Putamen (tissue), 1 donor: Measurements from ENCODE around the gene CRYL1.

ENCODE experiments used
- DNase-seq: peaks from one replicate; pipeline ENCODE4 v3.0.0-alpha.2; 2016; ENCODE audit warnings: low spot score

The CRYL1 gene

GRCh38 chr13:20398459-20398858, 127.2 kb downstream of the CRYL1 start:
- no peak for DNase-seq

- no peak for DNase-seq
These were observed 127.8 kb downstream of the CRYL1 start for GRCh38 chr13:20397896-20398295.

- DNase-seq: no peak
These were observed 130.4 kb downstream of the CRYL1 start for GRCh38 chr13:20395061-20395916.

GRCh38 chr13:20394506-20394905, 131.2 kb downstream of the CRYL1 start:
- no peak for DNase-seq

GRCh38 chr13:20394169-20394501, 131.5 kb downstream of the CRYL1 start:
- DNase-seq: no peak

GRCh38 chr13:20393273-20394168, 132.1 kb downstream of the CRYL1 start:
- no peak for DNase-seq

- DNase-seq: no peak
These were observed 133.1 kb downstream of the CRYL1 start for GRCh38 chr13:20392530-20392929.

GRCh38 chr13:20391597-20392452, 133.8 kb downstream of the CRYL1 start:
- no peak for DNase-seq

GRCh38 chr13:20390526-20391175, 135.0 kb downstream of the CRYL1 start:
- DNase-seq: no peak

- DNase-seq: no peak
These were observed 135.7 kb downstream of the CRYL1 start for GRCh38 chr13:20389696-20390525.

- no peak for DNase-seq
These were observed 137.5 kb downstream of the CRYL1 start for GRCh38 chr13:20388184-20388583.

GRCh38 chr13:20387441-20387971, 138.2 kb downstream of the CRYL1 start:
- DNase-seq: no peak

GRCh38 chr13:20387006-20387405, 138.7 kb downstream of the CRYL1 start:
- DNase-seq: no peak

GRCh38 chr13:20383058-20383457, 142.6 kb downstream of the CRYL1 start:
- no peak for DNase-seq

GRCh38 chr13:20381401-20381800, 144.3 kb downstream of the CRYL1 start:
- DNase-seq: no peak

GRCh38 chr13:20378721-20379120, 146.9 kb downstream of the CRYL1 start:
- DNase-seq: no peak

- no peak for DNase-seq
These were observed 147.9 kb downstream of the CRYL1 start for GRCh38 chr13:20377720-20378119.

GRCh38 chr13:20375871-20376270, 149.8 kb downstream of the CRYL1 start:
- no peak for DNase-seq

GRCh38 chr13:20373861-20374260, 151.8 kb downstream of the CRYL1 start:
- DNase-seq: no peak

GRCh38 chr13:20371825-20372224, 153.8 kb downstream of the CRYL1 start:
- no peak for DNase-seq
